T follicular helper cell (primary cell): ENCODE measurements around the gene C1orf198.
"Not testable (repeated sequence)": the region's sequence is repeated elsewhere in the genome, so short reads cannot be mapped to it uniquely, and the experiment has no call there.

Source experiments
- DNase-seq: peaks from one replicate; pipeline ENCODE4 v3.0.0-alpha.2; 2020; ENCODE audit warnings: low read depth

Gene C1orf198

DNA sequence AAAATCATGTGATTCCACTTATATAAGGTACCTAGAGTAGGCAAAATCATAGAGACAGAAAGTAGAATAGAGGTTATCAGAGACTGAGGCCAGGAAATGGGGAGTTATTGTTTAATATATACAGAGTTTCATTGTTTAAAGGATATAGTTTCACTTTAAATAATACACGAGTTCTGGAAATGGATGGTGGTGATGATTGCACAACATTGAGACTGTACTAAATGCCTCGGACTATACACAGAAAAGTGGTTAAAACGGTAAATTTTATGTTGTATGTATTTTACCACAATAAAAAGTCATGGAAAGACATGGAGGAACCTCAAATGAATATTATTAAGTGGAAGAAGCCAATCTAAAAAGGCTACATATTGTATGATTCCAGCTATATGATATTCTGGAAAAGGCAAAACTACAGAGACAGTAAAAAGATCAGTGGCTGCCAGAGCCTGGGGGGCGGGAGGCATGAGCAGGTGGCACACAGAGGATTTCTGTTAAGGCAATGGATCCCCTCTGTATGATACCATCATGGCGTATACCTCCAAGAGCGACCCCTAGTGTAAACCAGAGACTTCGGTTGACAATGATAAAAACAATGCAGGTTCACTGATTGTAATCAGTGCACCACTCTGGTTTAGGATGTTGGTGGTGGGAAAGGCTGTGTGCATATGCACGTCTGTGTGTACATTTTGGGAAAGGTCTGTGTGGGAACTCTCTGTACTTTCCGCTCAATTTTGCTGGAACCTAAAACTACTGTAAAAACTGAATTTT lies 7.5 kb downstream of the C1orf198 start:
- no peak for DNase-seq

DNA sequence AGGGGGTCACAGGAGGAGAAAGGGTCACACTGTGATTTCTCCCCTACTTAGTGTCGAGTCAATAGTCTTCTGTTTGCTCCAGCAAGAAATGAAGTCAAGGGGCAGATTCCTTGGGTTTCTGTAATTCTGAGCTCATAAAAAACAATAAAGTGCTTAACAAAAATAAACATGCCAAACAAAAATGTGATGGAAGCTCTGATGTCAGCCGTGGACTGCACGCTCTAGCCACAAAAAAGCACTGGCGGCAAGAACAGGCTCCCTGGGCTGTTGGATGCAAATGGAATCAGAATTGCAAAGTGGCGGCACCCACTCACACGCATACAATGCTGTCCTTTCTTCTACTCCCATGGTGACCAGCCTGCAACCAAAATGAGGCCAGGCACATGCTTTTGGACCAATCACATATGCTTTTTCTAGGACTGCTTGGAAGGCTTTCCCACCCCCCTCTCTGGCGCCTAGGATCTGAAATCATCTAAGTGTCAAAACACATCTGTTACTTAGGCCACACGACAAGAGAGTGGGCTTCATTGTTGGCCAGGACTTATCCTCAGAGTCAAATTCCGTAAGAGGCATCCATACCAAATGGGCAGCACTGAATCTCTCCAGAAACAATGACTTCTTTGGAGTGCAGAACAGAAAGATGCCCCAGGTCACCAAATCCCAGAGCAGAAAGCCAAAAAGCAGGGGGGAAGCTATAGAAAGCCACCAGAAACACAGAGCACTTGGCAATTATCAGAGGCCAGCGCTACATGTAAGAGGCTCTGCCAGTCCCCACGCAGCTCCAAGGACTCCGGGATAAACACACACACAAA lies 9.2 kb downstream of the C1orf198 start:
- no peak for DNase-seq

DNA sequence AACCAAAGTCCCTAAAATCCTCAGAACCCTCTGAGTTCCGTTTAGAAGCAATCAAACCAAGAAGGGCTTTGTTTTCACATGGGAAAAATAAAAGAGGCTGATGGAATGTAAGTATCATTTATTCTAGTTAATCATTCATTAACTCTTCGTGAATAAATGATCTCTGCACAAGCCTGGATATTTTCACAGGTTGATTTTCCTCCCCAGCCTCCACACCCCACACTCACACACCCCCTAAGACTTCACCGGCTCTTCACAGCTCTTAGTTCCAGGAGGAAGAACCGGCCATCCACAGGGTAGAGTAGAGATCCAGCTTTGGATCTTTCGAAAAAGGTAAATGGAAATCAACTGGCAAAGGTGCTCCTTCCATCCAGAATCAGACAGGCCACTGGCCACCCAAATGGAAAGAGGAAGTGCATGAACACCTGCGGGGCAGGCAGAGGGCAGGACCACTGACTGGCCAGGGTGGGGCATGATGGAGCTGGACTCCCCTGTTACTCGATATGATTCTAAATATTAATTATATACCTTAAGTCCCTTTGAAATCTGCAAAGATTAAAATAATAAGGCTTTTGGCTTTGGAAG lies 10.0 kb downstream of the C1orf198 start:
- no peak for DNase-seq

DNA sequence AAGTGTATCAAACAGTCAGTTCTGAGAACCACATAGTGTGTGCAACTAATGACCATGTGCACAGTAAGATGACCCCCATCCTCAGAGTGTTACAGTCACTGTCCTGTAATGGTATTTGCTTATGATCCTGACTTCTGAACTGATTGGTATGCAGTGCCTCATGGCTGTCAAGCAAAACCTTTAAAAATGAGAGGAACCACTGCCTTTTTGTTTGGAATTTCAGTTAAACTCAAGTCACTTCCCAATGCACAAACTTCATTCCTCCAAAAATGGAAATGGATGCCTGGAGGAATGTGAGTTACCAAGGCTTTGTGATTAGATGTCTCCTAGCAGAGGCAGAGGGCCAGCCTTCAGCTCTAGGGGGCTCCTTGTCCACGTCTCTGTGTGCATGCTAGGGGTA lies 10.5 kb downstream of the C1orf198 start:
- no peak for DNase-seq

DNA sequence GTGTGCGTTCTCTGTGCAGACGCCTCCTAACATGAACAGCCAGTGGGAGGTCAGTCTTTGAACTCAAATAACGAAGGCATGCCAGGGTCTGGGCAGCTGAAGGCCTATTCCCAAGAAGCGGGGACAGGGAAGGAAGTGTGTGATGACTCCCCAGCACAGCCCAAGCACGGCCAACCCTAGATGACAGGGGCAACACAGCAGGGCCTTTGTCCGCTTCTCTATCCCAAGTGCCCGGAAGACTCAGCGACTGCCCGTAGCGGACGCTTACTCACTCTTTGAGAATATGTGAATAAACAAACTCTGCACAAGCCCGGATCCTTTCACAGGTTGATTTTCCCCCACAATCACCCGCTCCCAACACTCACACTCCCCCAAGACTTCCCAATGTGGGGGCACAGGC lies 11.2 kb downstream of the C1orf198 start:
- DNase-seq: no peak

DNA sequence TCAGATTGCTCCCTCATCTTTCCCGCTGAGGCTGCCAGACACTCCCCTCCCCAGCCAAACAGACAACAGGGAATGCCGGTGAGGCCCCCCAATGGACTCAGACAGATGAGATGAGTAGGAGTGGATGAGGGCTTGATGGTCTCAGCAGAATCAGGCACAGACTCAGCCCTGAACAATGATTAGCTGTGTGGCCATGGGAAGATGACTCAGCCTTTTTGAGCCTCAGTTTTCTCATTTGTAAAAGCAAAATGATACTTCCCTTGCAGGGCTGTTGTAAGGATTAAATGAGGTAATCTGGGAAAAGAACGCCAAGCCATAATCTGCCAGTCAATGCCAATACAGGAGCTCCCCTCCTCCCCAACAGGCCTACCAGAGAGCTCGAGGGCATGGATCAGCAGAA lies 12.4 kb downstream of the C1orf198 start:
- DNase-seq: no peak

DNA sequence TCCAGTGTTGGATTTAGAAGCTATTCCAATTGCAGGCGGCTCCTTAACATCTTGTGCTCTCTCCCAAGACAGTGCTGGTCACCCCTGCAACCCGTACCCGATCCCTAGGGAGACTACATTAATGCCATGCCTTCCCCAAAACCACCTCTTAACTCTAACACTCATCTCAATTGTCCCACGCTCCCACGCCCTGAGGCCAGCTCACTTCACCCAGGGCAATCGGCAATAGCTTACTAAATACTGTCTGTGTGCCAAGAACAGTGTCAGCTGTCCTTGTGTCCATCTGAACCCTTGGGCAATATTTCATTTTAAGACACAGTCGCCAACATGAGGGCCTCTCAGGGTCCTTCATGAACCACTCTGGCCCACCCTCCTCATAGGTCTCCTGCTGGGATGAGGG lies 13.9 kb downstream of the C1orf198 start:
- no peak for DNase-seq

DNA sequence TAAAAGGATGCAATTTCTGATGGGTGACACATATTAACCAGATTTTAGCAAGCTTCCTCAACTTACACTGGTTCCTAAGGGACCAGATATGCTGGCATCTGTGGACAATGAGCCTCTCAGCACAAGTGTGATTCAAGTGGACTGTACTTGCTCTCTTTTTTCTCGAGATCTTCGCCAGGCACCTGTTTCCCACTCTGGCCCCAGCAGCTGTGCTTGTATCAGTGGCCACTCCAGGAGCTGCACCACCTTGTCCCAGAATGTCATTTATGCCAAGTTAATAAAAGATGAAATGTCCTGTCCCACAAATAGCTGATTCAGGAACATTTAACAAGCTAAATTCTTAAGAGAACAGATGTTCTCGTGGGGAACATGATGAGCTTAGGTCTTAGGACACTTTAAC lies 14.6 kb downstream of the C1orf198 start:
- DNase-seq: no peak

DNA sequence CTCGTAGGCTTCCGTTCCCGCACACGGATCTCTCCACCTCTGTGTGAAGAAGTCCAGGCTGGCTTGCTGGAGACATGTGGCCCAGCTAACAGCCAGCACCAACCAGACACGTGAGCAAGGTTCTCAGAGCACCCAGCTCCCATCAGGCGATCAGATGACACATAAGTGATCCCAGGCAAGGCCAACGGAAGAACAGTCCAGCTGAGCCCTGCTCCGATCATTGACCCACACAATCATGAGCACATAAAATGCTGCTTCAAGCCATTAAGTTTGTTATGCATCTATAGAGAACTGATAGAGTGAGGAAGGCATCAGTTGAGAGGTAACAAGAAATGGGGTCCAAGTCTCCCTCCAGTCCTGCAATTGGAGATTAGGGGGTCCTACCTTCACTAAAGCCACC lies 15.4 kb downstream of the C1orf198 start:
- no peak for DNase-seq

DNA sequence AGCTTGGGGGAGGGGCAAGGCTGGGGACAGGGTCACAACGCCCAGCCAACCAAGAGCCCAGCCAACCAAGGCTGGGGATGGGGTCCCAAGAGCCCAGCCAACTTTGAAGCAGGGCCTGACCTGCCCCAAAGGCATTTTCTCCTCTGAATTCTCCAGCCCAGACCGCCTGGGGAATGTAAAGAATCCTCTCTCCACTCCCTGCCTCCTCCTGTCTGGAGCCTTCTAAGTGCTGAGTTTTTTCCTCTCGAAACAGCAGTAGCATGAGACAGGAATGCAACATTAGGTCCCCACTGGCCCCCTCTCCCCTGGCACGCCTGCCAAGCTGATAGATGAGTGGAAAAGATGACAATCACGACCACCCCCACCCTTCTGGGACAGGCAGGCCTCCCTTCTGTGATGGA lies 17.0 kb downstream of the C1orf198 start:
- no peak for DNase-seq

DNA sequence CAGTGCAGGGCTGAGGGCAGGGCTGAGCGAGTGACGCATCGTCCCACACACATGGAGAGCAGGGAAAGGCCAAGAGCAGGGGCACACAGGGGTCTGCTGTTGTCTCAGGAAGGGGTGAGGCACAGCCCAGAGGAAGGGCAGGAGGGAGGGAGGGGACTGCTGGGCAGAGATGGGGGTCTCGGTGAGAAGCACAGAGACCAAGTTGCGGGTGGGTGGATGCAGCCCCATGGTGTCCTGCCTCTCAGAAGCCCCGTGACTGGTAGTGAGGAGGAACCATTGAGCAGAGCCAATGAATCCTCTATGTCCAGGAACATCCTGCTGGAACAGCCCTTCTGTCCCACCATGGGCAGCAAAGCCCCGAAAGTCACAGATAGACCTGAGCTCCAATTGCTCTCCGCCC lies 17.8 kb downstream of the C1orf198 start:
- no peak for DNase-seq

DNA sequence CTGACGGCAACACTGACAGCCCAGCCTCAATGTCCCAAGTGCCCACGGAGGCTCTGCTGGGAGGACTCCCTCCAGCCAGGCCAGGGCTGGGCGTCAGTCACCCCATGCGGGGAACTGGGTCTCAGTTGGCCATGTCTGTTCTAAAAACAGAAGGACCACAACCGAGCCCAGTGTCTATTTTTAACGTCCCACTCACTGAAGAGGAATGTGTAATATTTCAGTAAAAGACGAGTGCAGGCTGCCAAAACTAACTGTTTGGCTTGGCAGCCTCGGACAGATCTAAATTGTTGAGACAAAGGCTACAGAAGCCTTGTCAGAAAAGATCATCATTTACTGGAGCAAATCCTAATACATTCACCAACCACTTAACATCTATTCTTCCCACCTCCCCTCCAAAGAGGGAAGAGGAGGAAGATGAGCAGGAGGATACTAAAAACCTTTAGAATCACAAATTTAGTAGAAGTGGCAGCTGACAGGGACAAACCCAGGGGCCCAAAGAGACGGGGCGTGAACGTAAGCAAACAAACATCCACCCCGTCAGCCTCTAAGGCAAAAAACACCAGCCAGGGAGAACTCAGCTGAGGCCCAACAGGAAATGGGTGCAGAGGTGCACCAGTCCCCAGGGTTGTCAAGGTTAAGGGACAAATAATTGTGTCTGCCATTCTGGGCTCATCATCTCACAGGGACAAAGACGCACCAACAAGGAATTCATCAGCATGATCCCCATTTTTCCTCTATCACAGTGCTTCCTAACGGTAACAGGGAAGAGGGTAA lies 18.7 kb downstream of the C1orf198 start:
- DNase-seq: no peak

DNA sequence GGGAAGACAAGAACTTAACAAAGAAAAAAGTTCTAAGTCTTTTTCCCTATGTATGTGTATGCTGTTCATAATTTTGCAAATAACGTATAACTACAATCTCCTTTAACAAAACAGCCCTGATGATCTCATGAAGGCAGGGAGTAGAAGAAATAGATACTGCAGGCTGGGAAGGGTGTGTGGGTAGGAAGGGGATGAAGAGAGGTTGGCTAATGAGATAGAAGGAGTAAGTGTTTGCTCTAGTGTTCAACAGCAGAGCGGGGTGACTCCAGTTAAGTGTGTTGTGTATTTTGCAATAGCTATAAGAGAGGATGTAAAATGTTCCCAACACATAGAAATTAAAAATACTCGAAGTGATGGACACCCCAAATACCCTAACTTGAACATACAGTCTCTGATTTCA lies 20.1 kb downstream of the C1orf198 start:
- DNase-seq: no peak

DNA sequence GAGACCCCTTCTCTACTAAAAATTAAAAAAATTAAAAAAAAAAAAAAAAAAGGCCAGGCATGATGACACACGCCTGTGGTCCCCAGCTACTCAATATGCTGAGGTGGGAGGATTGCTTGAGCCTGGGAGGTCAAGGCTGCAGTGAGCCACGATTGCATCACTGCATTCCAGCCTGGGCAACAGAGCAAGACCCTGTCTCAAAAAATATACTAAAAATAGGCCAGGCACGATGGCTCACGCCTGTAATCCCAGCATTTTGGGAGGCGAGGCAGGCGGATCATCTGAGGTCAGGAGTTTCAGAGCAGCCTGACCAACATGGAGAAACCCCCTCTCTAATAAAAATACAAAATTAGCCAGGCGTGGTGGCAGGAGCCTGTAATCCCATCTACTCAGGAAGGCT lies 23.1 kb downstream of the C1orf198 start:
- not testable (repeated sequence) for DNase-seq

DNA sequence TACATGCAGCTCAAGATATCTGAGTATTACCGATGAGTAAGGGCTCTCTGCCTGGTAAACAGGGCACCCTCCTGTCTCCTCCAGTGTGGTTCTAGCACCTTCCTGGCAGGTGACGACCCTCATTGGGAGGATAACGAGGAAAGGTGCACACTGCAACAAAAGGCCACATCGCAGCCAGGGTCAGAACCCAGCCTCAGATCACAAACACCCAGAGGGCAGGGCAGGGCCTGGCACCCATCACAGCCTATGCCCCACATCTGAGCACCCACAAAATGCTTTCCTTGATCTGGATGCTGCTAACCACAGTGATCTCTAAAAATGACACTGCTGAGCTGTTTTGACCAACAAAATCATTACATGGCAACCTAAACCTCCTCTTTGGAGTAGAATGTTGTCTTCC lies 23.8 kb downstream of the C1orf198 start:
- no peak for DNase-seq

DNA sequence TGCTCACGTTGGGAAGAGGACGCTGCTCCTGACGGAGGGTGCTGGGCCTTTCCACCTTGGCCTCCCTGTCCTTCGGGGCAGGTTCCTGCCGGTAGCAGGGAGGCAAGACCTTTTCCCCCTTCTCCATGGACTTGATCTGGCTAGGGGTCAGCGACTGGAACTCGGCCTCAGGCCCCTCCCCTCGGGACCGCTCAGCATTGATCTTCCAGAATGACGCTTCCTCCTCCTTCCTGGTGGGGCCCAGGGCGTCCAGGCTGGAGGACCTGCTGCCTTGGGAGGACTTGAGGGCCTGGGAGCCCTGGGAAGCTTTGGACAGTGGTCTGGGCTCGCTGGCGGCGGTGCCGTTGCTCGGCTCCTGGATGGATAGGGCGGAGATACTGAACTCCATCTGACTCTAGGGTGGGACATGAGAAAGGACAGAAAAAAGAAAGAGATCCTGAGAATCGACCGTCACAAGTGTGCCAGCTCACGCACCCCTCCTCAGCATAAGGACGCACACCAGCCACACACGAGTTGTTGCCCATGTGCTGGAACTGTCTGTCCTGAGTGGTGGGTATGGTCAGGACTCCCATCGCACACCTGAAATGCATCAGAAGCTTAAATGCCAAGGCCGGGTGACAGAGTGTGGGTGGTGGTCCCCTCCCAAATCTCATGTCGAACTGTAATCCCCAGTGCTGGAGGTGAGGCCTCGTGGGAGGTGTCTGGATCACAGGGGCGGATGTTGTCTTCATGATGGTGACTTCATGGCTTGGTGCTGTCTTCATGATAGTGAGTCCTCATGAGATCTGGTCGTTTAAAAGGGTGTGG lies 24.6 kb downstream of the C1orf198 start:
- no peak for DNase-seq

DNA sequence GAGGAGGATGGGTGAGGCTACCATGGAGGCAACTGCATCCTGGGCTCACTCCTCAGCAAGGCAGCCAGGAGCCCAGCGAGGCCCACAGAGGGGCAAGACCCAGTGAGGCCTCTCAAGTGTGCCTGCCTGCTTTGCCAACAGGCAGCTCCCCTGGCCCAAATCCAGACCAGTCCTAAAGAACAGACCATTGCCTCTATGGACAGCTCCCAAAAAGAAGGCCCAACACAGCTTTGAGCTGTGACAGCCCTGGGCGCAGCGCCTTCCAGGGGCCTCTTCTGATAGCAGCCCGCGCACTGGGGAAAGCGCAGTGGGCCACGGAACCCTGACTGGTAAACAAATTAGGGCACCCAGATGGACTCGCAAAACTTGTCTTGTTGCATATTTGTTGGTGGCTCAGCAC lies 25.5 kb downstream of the C1orf198 start:
- DNase-seq: no peak

DNA sequence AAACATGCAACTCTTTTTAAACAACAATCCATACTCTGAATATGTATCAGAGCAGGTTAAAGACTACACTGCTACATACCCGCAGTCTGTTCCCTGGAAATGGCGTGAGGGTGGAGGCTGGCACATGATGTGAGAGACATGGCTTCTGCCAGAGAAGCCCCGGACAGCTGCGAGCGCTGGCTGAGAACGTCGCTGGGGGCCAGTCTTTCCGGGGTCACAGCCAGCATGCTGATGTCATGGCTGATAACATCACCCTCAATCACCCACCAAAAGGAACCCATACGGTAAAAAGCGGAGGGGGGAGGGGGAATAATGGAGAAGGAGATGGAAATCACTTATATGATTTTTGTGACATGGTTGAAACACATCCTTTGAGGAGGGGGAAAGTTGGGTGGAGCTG lies 29.1 kb downstream of the C1orf198 start:
- DNase-seq: no peak

DNA sequence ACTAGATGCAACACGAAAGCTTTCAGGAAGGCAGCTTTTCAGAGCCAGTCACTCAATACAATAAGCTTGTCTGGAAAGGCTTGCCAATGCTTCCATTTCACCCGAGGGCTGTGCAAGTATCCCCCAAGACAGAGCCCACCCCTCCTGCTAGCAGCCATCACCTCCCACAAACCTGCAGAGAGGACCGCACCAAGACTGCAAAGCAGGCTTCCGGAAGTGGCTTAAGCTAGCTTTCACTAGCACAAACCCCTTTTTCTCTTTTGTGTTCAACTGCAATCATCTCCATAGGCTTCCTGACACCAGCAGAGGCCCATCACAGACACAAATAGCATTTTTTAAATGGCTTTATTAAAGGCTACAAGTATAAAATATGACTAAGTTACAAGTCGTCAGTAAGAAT lies 31.5 kb downstream of the C1orf198 start:
- DNase-seq: no peak

DNA sequence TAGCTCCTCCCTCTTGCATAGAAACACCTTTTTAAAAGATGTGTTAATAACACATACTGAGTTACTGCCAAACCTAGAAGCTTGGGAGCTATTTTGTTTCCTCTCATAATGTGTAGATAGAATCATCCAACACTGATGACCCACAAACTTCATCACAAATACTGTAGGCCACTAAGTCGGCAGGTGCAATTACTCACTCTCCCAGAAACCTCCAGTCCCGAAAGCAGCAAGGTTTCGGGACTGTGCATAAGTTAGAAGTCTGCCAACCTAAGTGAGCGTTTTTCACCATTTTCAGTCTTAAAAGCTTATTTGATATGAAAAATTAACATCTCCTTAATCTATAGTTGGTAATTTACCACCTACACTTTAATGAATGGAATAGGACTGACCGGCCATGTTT lies 32.0 kb downstream of the C1orf198 start:
- DNase-seq: no peak

DNA sequence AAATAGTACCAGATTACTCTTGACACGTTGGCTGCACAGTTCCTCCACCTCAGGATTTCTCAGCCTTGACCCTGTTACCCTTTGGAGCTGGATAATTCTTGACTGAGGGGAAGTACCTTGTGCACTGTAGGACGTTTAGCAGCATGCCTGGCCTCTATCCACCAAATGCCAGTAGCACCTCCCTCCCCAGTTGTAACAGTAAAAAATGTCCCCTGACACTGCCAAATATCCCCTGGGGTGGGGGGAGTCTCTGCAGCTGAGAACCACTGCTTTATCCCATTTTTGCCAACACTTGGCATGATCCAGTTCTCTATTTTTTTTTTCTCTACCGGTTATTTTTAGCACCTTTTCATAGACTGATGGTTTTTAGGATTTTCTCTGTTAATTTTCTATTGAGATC lies 34.0 kb downstream of the C1orf198 start:
- no peak for DNase-seq

DNA sequence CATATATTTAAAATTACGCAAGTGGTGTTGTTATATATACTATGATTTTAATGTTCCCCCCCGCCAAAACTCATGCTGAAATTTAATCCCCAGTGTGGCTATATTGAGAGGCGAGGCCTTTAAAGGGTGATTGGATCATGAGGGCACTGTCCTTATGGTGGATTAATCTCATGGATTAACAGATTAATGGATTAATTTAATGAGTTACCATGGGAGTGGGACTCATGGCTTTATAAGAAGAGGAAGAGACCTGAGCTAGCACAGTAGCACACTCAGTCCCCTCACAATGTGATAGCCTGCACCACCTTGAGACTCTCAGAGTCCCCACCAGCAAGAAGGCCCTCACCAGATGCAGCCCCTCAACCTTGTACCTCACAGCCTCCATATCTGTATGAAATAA lies 34.8 kb downstream of the C1orf198 start:
- DNase-seq: no peak
